ENCODE measurements around the gene ADH4.

The ADH4 gene

GRCh38 chr4:99079625-99080295, 64.3 kb downstream of the ADH4 start:
- DNase-seq (ENCODE audit: low read depth) = no peak

GRCh38 chr4:99078931-99079624, 65.0 kb downstream of the ADH4 start:
- DNase-seq (ENCODE audit: low read depth) = no peak

- no peak for DNase-seq (ENCODE audit: low read depth)
Measured at GRCh38 chr4:99078336-99078735, 65.8 kb downstream of the ADH4 start.

GRCh38 chr4:99077177-99077576, 66.9 kb downstream of the ADH4 start:
- DNase-seq (ENCODE audit: low read depth) = no peak

- no peak for DNase-seq (ENCODE audit: low read depth)
Measured at GRCh38 chr4:99076292-99076976, 67.7 kb downstream of the ADH4 start.

GRCh38 chr4:99074816-99075215, 69.3 kb downstream of the ADH4 start:
- DNase-seq (ENCODE audit: low read depth) = no peak

All from GM04503 (cell line).